Mucosa of stomach (tissue), 1 donor: ENCODE data around the gene COL8A1.
"Not testable (repeated sequence)": the region's sequence is repeated elsewhere in the genome, so short reads cannot be mapped to it uniquely, and the experiment has no call there.

Experiments
- H3K27me3 ChIP-seq: one replicate; pipeline ENCODE4 v1.7.0; 2013; ENCODE audit warnings: mild to moderate bottlenecking, low read length; ENCODE audit not compliant: control insufficient read depth, insufficient read depth
- H3K36me3 ChIP-seq: one replicate; pipeline ENCODE4 v1.7.0; 2013; ENCODE audit warnings: low read length; ENCODE audit not compliant: control insufficient read depth, insufficient read depth
- H3K4me1 ChIP-seq: one replicate; pipeline ENCODE4 v1.7.0; 2013; ENCODE audit warnings: mild to moderate bottlenecking, low read length; ENCODE audit not compliant: control insufficient read depth, insufficient read depth
- H3K4me3 ChIP-seq: one replicate; pipeline ENCODE4 v1.7.0; 2013; ENCODE audit warnings: low read length
- H3K9ac ChIP-seq: one replicate; pipeline ENCODE4 v1.7.0; 2013; ENCODE audit warnings: mild to moderate bottlenecking, low read length, moderate library complexity
- H3K9me3 ChIP-seq: one replicate; pipeline ENCODE4 v1.7.0; 2013; ENCODE audit warnings: mild to moderate bottlenecking, low read length, moderate library complexity; ENCODE audit not compliant: control insufficient read depth
- donor health status: Pancreatic carcinoma.

The COL8A1 gene

DNA sequence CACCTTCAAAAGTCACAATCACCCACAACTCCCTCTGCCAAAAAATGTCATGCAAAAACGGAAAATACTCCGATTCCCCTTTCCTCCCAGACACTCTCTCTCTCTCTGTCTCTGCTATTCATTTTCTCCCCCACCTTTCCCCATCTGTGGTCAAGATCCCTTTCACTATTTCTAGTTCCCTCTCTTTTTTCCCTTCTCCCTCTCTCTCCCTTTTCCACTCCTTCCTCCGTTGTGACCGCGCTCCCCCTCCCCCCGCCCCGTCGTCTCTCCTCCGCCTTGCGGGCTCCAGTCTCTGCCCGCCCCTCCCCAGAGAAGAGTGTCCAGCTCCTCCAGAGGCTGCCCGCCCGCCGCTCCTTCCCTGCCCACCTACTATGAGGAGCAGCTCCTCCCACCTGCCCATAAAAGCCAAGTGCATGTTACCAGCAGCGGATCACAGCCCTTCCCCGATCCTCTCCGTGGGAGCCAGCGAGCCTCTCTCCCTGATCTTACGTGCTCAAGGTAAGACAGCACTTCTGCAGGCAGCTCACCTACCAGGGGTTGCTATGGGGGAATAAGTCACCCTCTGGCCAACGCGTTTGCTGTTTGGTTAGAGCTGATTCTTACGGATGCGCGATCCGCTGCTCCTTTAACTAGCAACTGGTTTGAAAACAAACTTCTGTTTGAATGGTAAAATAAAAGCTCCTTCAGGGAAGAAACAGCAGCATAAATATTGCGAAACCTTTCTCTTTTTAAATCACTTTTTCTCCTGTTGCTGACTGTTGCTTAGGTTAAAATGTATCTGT, at the start of gene COL8A1:
Gene COL8A1, plus strand, starts transcription at position 428 of the 782 bp plus-strand sequence. CDS start 152,089 bp downstream, outside the sequence.
- peak within 1 kb of the TSS; percentile 17 for H3K9ac ChIP-seq
- H3K36me3 ChIP-seq: no peaks in the 10 kb centered on the region
- no peaks in the 10 kb centered on the region for H3K9me3 ChIP-seq
- H3K4me1 ChIP-seq: no peaks in the 10 kb centered on the region
- no peak within 1 kb of the TSS for H3K4me3 ChIP-seq
- peaks cover 34% of the 10 kb centered on the region for H3K27me3 ChIP-seq

DNA sequence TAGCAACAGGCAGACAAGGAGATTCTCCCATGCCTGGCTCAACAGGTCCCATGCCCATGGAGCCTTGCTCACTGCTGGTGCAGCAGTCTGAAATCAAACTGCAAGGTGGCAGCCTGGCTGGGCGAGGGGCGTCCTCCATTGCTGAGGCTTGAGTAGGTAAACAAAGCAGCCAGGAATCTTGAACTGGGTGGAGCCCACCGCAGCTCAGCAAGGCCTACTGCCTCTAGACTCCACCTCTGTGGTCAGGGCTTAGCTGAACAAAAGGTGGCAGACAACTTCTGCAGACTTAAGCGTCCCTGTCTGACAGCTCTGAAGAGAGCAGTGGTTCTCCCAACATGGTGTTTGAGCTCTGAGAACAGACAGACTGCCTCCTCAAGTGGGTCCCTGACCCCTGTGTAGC, 49.2 kb upstream of the COL8A1 start:
- H3K9me3 ChIP-seq, H3K36me3 ChIP-seq, H3K4me3 ChIP-seq, H3K4me1 ChIP-seq, H3K9ac ChIP-seq, H3K27me3 ChIP-seq: not testable (repeated sequence)

DNA sequence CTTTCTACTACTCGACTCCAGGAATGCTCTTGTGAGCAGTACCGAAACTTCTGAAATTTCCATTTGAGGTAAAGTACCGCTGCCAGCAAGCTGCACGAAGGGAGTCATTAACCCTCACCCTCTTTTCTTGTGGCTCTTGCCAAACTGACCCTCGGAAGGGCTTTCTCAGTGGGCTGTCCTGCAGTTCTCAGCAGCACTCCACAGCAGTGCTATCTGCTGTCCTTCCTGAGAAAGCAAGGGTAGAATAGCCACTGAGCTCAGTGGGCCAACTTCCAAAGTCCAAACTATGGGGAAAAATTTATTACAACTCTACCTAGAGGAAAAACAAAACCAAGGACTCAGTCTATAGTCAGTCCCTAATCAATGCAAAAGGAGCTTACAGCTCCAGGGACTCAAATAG, 38.5 kb upstream of the COL8A1 start:
- Histone ChIP-seq H3K9me3 (no peaks in the 10 kb centered on the region), H3K36me3 (no peaks in the 10 kb centered on the region), H3K4me1 (no peaks in the 10 kb centered on the region), H3K27me3 (no peaks in the 10 kb centered on the region), H3K4me3 (no peak overlapping the region), H3K9ac (no peak overlapping the region)

DNA sequence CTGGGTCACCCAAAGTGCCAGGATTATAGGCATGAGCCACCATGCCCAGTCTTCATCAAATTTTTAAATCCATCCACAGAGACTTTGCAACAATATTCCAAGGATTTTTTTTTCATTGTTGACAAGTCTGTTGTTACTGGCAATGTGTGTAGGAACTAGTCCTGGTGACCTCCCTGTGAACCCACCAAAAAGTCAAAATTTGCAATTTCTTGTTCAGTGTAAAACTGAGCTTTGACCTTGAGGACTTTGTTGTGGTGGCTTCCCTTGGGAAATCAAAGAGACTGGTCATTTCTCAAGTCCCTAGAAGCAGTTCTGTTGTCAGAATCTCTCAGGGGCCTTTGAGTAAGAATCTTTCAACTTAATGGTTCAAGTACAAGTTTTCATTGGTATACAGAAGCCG, 36.9 kb upstream of the COL8A1 start:
- H3K27me3 ChIP-seq: no peaks in the 10 kb centered on the region
- no peaks in the 10 kb centered on the region for H3K9me3 ChIP-seq
- H3K4me3 ChIP-seq: no peak overlapping the region
- H3K9ac ChIP-seq: no peak overlapping the region
- H3K4me1 ChIP-seq: no peaks in the 10 kb centered on the region
- H3K36me3 ChIP-seq: no peaks in the 10 kb centered on the region

DNA sequence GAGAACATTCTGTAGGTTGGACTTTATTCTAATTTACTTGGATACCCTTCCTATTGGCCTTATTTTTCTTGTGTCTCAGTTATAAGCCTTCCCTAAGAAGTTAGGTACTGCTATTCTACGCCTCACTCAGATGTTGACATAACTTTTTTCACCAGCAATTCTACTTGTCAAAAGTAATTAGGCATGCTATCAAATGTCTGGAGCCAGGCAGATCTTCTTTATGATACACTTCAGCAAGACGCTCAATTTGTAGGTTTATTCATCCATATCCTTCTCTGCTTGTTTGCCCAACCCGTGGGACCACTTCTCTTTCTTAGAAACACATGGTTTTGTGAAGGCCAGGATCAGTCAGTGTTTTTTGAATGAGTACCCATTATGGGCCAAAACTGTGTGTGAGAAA, 36.2 kb upstream of the COL8A1 start:
- H3K4me3 ChIP-seq: no peak overlapping the region
- no peaks in the 10 kb centered on the region for H3K9me3 ChIP-seq
- no peaks in the 10 kb centered on the region for H3K4me1 ChIP-seq
- H3K36me3 ChIP-seq: no peaks in the 10 kb centered on the region
- H3K9ac ChIP-seq: no peak overlapping the region
- no peaks in the 10 kb centered on the region for H3K27me3 ChIP-seq

DNA sequence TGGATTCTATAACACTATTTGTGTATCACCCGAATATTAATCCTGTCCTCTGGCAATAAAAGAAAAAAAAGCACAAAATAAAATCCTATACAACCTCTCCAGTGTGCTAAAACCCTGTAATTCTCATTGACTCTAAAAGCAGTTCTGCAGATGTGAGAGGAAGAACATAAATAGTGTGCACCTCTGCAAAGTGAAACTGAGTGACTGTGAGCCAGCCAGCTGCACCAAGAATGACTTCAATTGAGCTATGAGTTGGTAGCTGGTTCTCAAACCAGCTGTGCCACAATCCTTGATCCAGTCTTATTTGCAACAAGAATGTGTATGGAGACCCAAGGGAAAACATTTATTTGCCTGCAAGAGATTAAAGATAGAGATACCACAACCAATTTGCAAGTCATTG, 31.2 kb upstream of the COL8A1 start:
- H3K4me1 ChIP-seq: no peaks in the 10 kb centered on the region
- no peak overlapping the region for H3K4me3 ChIP-seq
- no peaks in the 10 kb centered on the region for H3K27me3 ChIP-seq
- H3K36me3 ChIP-seq: no peaks in the 10 kb centered on the region
- no peak overlapping the region for H3K9ac ChIP-seq
- H3K9me3 ChIP-seq: no peaks in the 10 kb centered on the region

- Histone ChIP-seq H3K36me3 (no peaks in the 10 kb centered on the region), H3K4me1 (no peaks in the 10 kb centered on the region), H3K4me3 (no peak overlapping the region), H3K9ac (no peak overlapping the region), H3K9me3 (no peaks in the 10 kb centered on the region), H3K27me3 (no peaks in the 10 kb centered on the region)
Measured at GRCh38 chr3:99614768-99615167, 23.6 kb upstream of the COL8A1 start.

- no peaks in the 10 kb centered on the region for H3K4me1 ChIP-seq
- H3K27me3 ChIP-seq: no peaks in the 10 kb centered on the region
- no peak overlapping the region for H3K9ac ChIP-seq
- H3K9me3 ChIP-seq: no peaks in the 10 kb centered on the region
- no peak overlapping the region for H3K4me3 ChIP-seq
- no peaks in the 10 kb centered on the region for H3K36me3 ChIP-seq
Measured at GRCh38 chr3:99620077-99620767, 18.2 kb upstream of the COL8A1 start.

DNA sequence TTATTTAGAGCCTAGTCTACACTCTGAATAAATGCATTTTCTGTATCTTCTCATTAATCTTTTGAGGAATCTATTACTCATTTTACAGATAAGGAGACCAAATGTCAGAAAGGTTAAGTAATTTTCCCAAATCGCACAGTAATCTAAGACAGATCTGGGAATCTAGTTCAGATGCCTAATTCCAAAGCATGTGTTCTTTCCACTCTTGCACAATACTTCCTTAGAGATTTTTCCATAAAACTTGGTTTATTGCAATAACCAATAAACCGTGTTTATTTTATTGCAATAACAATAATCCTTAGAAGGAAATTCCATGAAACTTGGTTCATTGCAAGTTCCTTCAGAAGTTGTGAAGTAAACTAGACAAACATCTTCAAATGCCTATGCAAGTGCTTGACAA, 17.4 kb upstream of the COL8A1 start:
- no peaks in the 10 kb centered on the region for H3K4me1 ChIP-seq
- no peak overlapping the region for H3K9ac ChIP-seq
- no peaks in the 10 kb centered on the region for H3K9me3 ChIP-seq
- no peak overlapping the region for H3K4me3 ChIP-seq
- no peaks in the 10 kb centered on the region for H3K27me3 ChIP-seq
- H3K36me3 ChIP-seq: no peaks in the 10 kb centered on the region

DNA sequence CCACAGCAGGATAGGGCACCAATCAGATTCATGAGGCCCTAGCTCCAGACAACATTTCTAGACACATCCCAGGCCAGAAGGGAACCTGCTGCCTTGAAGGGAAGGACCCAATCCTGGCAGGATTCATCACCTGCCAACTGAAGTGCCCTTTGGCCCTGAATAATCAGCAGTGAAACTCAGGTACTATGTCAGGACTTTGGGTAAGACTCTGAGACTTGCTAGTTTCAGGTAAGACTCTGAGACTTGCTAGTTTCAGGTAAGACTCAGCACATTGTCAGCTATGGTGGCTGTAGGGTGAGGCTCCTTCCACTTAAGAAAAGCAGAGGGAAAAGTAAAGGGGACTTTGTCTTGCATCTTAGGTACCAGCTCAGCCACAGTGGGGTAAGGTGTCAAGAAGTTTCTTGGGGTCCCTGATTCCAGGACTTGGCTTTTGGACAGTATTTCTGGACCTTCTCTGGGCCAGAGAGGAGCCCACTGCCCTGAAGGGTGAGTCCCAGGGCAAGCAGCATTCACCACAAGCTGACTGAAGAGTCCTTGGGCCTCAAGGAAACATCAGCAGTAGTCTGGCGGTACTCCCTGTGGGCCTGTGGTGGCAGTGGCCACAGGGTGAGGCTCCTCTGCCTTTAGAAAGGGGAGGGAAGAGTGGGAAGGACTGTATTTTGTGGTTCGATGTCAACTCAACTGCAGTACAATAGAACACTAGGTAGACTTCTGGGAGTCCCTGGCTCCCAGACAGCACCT, 13.7 kb upstream of the COL8A1 start:
- H3K9ac ChIP-seq: no peak overlapping the region
- H3K36me3 ChIP-seq: no peaks in the 10 kb centered on the region
- no peaks in the 10 kb centered on the region for H3K27me3 ChIP-seq
- H3K4me1 ChIP-seq: no peaks in the 10 kb centered on the region
- no peaks in the 10 kb centered on the region for H3K9me3 ChIP-seq
- H3K4me3 ChIP-seq: no peak overlapping the region

DNA sequence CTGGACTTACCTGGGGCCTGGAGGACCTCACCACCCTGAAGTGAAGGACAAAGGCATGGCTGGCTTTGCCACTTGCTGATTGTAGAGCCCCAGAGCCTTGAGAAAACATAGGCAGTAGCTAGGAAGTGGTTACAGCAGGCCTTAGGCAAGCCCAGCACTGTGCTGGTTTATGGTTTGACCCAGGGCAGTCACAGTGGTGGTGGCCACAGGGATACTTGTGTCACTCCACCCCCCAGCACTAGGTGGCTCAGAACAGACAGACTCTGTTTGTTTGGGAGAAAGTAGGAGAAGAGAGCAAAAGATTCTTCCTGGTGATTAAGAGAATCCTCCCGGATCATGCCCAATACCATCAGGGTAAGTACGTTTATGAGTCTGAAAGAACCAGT, 13.2 kb upstream of the COL8A1 start:
- Histone ChIP-seq H3K9me3 (no peaks in the 10 kb centered on the region), H3K27me3 (no peaks in the 10 kb centered on the region), H3K4me3 (no peak overlapping the region), H3K36me3 (no peaks in the 10 kb centered on the region), H3K4me1 (no peaks in the 10 kb centered on the region), H3K9ac (no peak overlapping the region)
